Mesenchymal stem cell (in vitro differentiated cells and primary cell): ENCODE measurements around the gene KCNIP4.

Source experiments
- DNase-seq: peaks from one replicate; pipeline ENCODE4 v3.0.0-alpha.2; 2013
- H2AFZ ChIP-seq: one replicate; pipeline ENCODE4 v1.6.1; 2013; ENCODE audit warnings: low read depth, mild to moderate bottlenecking, control low read depth, inconsistent platforms, low read length, moderate library complexity
- H2AK5ac ChIP-seq: 2 replicates; pipeline ENCODE4 v1.6.1; 2013; ENCODE audit warnings: low read length, moderate library complexity, mild to moderate bottlenecking, inconsistent platforms; ENCODE audit not compliant: severe bottlenecking
- H2BK120ac ChIP-seq: one replicate; pipeline ENCODE4 v1.6.1; 2013; ENCODE audit warnings: low read depth, mild to moderate bottlenecking, inconsistent platforms, low read length, moderate library complexity
- H2BK12ac ChIP-seq, 2 experiments: one replicate each; pipeline ENCODE4 v1.6.1; 2013; ENCODE audit warnings: inconsistent platforms in 2 of 2, low read length in 2 of 2, mild to moderate bottlenecking in 2 of 2, moderate library complexity in 2 of 2, control low read depth in 1 of 2
- H2BK15ac ChIP-seq: one replicate; pipeline ENCODE4 v1.6.1; 2013; ENCODE audit warnings: mild to moderate bottlenecking, low read depth, inconsistent platforms; ENCODE audit not compliant: poor library complexity, severe bottlenecking
- H2BK5ac ChIP-seq: 2 replicates; pipeline ENCODE4 v1.6.1; 2013; ENCODE audit warnings: low read depth, mild to moderate bottlenecking, low read length, control low read depth, inconsistent platforms; ENCODE audit not compliant: poor library complexity, severe bottlenecking
- H3K14ac ChIP-seq, 2 experiments: one replicate each; pipeline ENCODE4 v1.6.1; 2013; ENCODE audit warnings: inconsistent platforms in 2 of 2, low read length in 2 of 2, control low read depth in 1 of 2, mild to moderate bottlenecking in 1 of 2, moderate library complexity in 1 of 2
- H3K18ac ChIP-seq, 2 experiments: one replicate each; pipeline ENCODE4 v1.6.1; 2013; ENCODE audit warnings: inconsistent platforms in 2 of 2, low read length in 2 of 2, control low read depth in 1 of 2, low read depth in 1 of 2, mild to moderate bottlenecking in 1 of 2
- H3K23ac ChIP-seq, 2 experiments: one replicate each; pipeline ENCODE4 v1.6.1; 2013; ENCODE audit warnings: inconsistent platforms in 2 of 2, low read length in 2 of 2, mild to moderate bottlenecking in 2 of 2, moderate library complexity in 2 of 2, control low read depth in 1 of 2
- H3K27ac ChIP-seq: 2 replicates; pipeline ENCODE4 v1.5.1; 2013; ENCODE audit warnings: mild to moderate bottlenecking, moderate library complexity, low read length, control low read depth, inconsistent platforms; ENCODE audit not compliant: poor library complexity, severe bottlenecking
- H3K27me3 ChIP-seq, 2 experiments: 2 replicates each; pipeline versions ENCODE4 v1.6.1 to v1.7.0; 2013; ENCODE audit warnings: low read length in 2 of 2, mild to moderate bottlenecking in 2 of 2, moderate library complexity in 2 of 2, control low read depth in 1 of 2, inconsistent platforms in 1 of 2; ENCODE audit not compliant: control insufficient read depth in 1 of 2, insufficient read depth in 1 of 2
- H3K36me3 ChIP-seq, 2 experiments: 2 replicates each; pipeline versions ENCODE4 v1.6.1 to v1.7.0; 2013; ENCODE audit warnings: low read length in 2 of 2, control low read depth in 1 of 2, inconsistent platforms in 1 of 2, low read depth in 1 of 2, mild to moderate bottlenecking in 1 of 2; ENCODE audit not compliant: insufficient read depth in 2 of 2, control insufficient read depth in 1 of 2
- H3K4ac ChIP-seq, 2 experiments: one replicate each; pipeline ENCODE4 v1.6.1; 2013; ENCODE audit warnings: inconsistent platforms in 2 of 2, low read length in 2 of 2, mild to moderate bottlenecking in 2 of 2, moderate library complexity in 2 of 2, control low read depth in 1 of 2, low read depth in 1 of 2
- H3K4me1 ChIP-seq: 2 replicates; pipeline ENCODE4 v1.6.1; 2013; ENCODE audit warnings: low read depth, low read length, control low read depth; ENCODE audit not compliant: control insufficient read depth, insufficient read depth
- H3K4me2 ChIP-seq: 2 replicates; pipeline ENCODE4 v1.6.1; 2013; ENCODE audit warnings: low read length, mild to moderate bottlenecking, inconsistent platforms; ENCODE audit not compliant: poor library complexity, severe bottlenecking
- H3K4me3 ChIP-seq, 2 experiments: 2 replicates each; pipeline versions ENCODE4 v1.5.1 to v1.7.0; 2013; ENCODE audit warnings: low read length in 2 of 2, mild to moderate bottlenecking in 2 of 2, control low read depth in 1 of 2, low read depth in 1 of 2; ENCODE audit not compliant: insufficient read depth in 1 of 2
- H3K79me1 ChIP-seq: replicated peaks from 2 replicates; pipeline ENCODE4 v1.6.1; 2013; ENCODE audit warnings: mild to moderate bottlenecking, control low read depth, low read length, inconsistent platforms; ENCODE audit not compliant: poor library complexity, severe bottlenecking
- H3K9ac ChIP-seq: 2 replicates; pipeline ENCODE4 v1.7.0; 2013; ENCODE audit warnings: mild to moderate bottlenecking, low read length, moderate library complexity
- H3K9me3 ChIP-seq: 2 replicates; pipeline ENCODE4 v1.7.0; 2013; ENCODE audit warnings: mild to moderate bottlenecking, low read length; ENCODE audit not compliant: control insufficient read depth
- H4K8ac ChIP-seq: one replicate; pipeline ENCODE4 v1.6.1; 2013; ENCODE audit warnings: inconsistent platforms, mild to moderate bottlenecking, low read length, moderate library complexity
- H4K91ac ChIP-seq: one replicate; pipeline ENCODE4 v1.6.1; 2013; ENCODE audit warnings: mild to moderate bottlenecking, low read length, inconsistent platforms
- WGBS: methylation state at CpG from one replicate; pipeline ENCODE4 v1.1.7; 2013; ENCODE audit warnings: mixed read lengths; 5-methylcytosine and 5-hydroxymethylcytosine counted together

Gene KCNIP4

GRCh38 chr4:20895208-20895607 lies 1053.4 kb downstream of the KCNIP4 start:
- no peak overlapping the region for H3K27ac ChIP-seq
- no peak overlapping the region for H2BK120ac ChIP-seq
- H3K18ac ChIP-seq: no peak overlapping the region
- no peak overlapping the region for H3K23ac ChIP-seq
- H4K8ac ChIP-seq: no peak overlapping the region
- no peak overlapping the region for H2BK12ac ChIP-seq
- H4K91ac ChIP-seq: no peak overlapping the region
- no peak overlapping the region for H3K14ac ChIP-seq
- H2AFZ ChIP-seq: no peak overlapping the region
- H3K9ac ChIP-seq: no peak overlapping the region
- H3K4me1 ChIP-seq: no peaks in the 10 kb centered on the region
- H3K36me3 ChIP-seq: no peaks in the 10 kb centered on the region
- H3K4me2 ChIP-seq: no peak overlapping the region
- no peak overlapping the region for H3K4me3 ChIP-seq
- no peak overlapping the region for H2AK5ac ChIP-seq
- no peaks in the 10 kb centered on the region for H3K79me1 ChIP-seq
- no peak overlapping the region for H2BK15ac ChIP-seq
- no peaks in the 10 kb centered on the region for H3K27me3 ChIP-seq
- DNase-seq: no peak
- no peak overlapping the region for H2BK5ac ChIP-seq
- no peak overlapping the region for H3K4ac ChIP-seq
- no peaks in the 10 kb centered on the region for H3K9me3 ChIP-seq

GRCh38 chr4:20890761-20891160 lies 1057.8 kb downstream of the KCNIP4 start:
- Histone ChIP-seq H3K4ac (no peak overlapping the region), H3K14ac (no peak overlapping the region), H4K8ac (no peak overlapping the region), H3K36me3 (no peaks in the 10 kb centered on the region), H2BK120ac (no peak overlapping the region), H3K4me3 (no peak overlapping the region), H2AFZ (no peak overlapping the region), H3K9ac (no peak overlapping the region), H3K4me2 (no peak overlapping the region), H3K27me3 (no peaks in the 10 kb centered on the region), H3K23ac (no peak overlapping the region), H3K4me1 (no peaks in the 10 kb centered on the region), H2AK5ac (no peak overlapping the region), H4K91ac (no peak overlapping the region), H3K27ac (no peak overlapping the region), H2BK12ac (no peak overlapping the region), H3K9me3 (no peaks in the 10 kb centered on the region), H2BK15ac (no peak overlapping the region), H3K18ac (no peak overlapping the region), H2BK5ac (no peak overlapping the region), H3K79me1 (no peaks in the 10 kb centered on the region)
- peak; percentile 1 for DNase-seq
- WGBS: 98% methylated on average over 2 of the region's 3 CpGs

- Histone ChIP-seq H2AFZ (no peak overlapping the region), H3K27ac (no peak overlapping the region), H3K4ac (no peak overlapping the region), H3K18ac (no peak overlapping the region), H2BK120ac (no peak overlapping the region), H3K79me1 (no peaks in the 10 kb centered on the region), H3K23ac (no peak overlapping the region), H3K14ac (no peak overlapping the region), H3K36me3 (no peaks in the 10 kb centered on the region), H3K9me3 (no peaks in the 10 kb centered on the region), H2AK5ac (no peak overlapping the region), H2BK12ac (no peak overlapping the region), H3K27me3 (no peaks in the 10 kb centered on the region), H2BK15ac (no peak overlapping the region), H3K9ac (no peak overlapping the region), H3K4me3 (no peak overlapping the region), H4K8ac (no peak overlapping the region), H4K91ac (no peak overlapping the region), H3K4me1 (no peaks in the 10 kb centered on the region), H3K4me2 (no peak overlapping the region), H2BK5ac (no peak overlapping the region)
- no CpG with 5 or more reads among the region's 3 CpGs for WGBS
- no peak for DNase-seq
These were observed 1058.7 kb downstream of the KCNIP4 start for GRCh38 chr4:20889901-20890300.

- Histone ChIP-seq H3K18ac (no peak overlapping the region), H2BK12ac (no peak overlapping the region), H3K27ac (peak overlapping the region; percentile 77), H3K27me3 (no peaks in the 10 kb centered on the region), H3K79me1 (no peaks in the 10 kb centered on the region), H3K4me2 (no peak overlapping the region), H2AK5ac (peak overlapping the region; percentile 97), H3K4me1 (peaks cover 5% of the 10 kb centered on the region), H4K8ac (no peak overlapping the region), H2BK120ac (no peak overlapping the region), H2BK5ac (peak overlapping the region; percentile 68), H3K9me3 (no peaks in the 10 kb centered on the region), H4K91ac (no peak overlapping the region), H3K4me3 (no peak overlapping the region), H2AFZ (no peak overlapping the region), H3K14ac (no peak overlapping the region), H3K23ac (no peak overlapping the region), H3K4ac (no peak overlapping the region), H2BK15ac (no peak overlapping the region), H3K36me3 (no peaks in the 10 kb centered on the region), H3K9ac (no peak overlapping the region)
- no peak for DNase-seq
- 100% methylated on average over 2 of the region's 3 CpGs for WGBS
These were observed 1064.9 kb downstream of the KCNIP4 start for GRCh38 chr4:20883677-20884076.
